Pulmonary artery endothelial cell (primary cell): Measurements from ENCODE around the gene PDE7B. TPM values are rescaled to one million over a fixed set of nuclear protein-coding genes. Genes with fewer than 3 reads are reported as not detected.
"Not testable (repeated sequence)": the region's sequence is repeated elsewhere in the genome, so short reads cannot be mapped to it uniquely, and the experiment has no call there.

Experiments used
- DNase-seq: peaks from one replicate; pipeline ENCODE4 v3.0.0-alpha.2; 2011; ENCODE audit warnings: low read depth, low spot score
- total RNA-seq: library from RNA; depleted of rRNA; stranded (reverse); fragments of >200 nt; gene quantifications from 2 replicates; pipeline ENCODE4 v1.2.3, GENCODE V29; 2014

Gene PDE7B
- total RNA-seq, 1 donor from 2014 or later: 42.5 TPM

DNA sequence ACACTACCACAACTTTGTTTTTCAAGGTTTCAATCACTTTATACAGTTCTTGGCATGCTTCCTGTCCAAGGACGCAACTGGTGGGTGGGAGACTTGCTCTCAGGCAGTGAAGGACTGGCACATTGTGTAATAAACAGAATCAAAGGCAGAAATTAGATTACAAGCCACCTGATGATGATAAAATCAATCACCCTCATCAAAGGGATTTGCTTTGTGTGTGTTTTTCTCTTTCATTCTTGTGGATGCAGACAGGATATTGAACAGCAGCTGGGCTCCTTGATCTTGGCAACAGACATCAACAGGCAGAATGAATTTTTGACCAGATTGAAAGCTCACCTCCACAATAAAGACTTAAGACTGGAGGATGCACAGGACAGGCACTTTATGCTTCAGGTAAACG is 327.2 kb downstream of the PDE7B start:
- DNase-seq: no peak

DNA sequence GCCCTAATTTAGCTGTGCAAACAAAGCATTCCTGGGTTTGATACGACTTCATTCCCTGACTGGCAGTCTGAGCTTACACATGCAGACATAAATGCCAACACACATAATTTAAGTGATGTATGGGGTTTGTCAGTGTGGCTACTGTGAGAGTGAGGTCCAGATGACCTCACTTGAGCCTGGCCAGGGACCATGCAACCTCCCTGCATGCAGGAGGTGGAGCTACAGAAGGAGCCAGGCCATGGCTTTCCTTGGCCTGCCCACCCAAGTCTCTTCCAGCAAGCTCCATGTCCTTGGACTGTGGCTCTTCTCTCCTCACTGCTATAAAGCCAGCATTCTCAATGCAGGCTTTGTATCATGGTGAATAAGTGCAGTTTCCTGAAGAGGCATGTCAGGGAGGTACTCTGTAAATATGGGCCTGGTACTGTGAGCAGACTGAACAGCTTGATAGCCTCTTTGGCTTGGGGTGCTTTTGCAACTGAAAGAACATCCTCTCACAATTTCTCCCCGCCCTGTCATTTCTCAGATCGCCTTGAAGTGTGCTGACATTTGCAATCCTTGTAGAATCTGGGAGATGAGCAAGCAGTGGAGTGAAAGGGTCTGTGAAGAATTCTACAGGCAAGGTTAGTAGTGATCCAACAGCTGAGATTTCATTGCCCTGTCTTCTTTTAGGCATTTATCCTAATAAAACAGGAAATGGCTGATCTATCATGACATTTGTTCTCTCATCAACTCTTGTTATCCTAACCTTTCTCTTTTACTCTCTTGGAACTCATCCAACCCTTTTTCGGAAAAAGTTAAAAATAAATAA is 329.4 kb downstream of the PDE7B start:
- no peak for DNase-seq

DNA sequence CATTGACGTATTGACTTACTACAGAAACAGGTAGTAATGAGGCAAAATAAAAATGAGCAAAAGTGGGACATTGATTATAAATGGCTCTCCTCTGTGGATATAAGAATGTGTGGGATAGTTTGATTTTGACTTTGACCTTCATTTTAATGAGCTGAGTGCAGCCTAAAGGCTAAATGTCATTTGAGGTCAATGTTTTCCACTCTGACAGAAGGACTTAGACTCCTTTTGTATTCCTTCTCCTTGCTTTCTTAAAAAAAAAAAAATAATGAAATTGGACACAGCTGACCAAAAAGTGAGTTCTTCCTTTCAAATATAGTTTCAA is 330.0 kb downstream of the PDE7B start:
- no peak for DNase-seq

DNA sequence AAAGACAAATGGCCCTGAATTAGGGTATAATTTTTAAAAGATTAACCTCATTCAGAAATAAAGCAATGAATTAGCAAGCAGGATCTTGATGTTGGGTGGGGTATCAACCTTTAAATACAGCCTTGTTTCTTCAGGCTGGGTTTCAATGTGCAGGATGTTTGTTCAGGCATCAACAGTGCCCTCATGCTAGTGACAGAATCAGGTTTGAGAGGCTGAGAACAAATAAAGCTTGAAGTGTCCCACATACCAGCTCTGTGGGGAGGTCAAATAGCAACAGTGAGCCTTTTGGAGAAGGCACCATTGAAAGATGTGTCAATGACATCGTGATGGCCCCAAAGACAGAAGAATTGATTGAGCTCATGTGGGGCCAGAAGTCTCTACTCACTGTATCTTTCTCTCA is 330.4 kb downstream of the PDE7B start:
- DNase-seq: no peak

DNA sequence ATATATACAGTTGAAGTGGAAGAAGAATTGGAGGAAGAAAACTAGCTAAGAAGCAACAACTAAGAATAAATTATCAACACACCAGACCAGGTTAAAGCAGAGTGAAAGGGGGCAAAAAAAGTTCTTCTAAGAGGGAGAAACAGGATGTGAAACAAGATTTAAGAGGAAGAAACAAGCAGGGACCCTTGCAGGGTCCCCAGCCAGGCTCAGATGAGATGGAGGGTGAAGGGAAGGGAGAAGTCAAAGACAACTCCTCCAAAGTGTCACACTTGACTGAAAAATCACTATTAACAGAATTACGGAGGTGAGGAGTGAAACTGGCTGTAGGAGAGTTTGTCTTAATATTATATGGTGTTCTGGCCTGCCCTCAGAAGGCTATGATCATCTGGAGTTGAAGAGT is 333.2 kb downstream of the PDE7B start:
- DNase-seq: no peak

DNA sequence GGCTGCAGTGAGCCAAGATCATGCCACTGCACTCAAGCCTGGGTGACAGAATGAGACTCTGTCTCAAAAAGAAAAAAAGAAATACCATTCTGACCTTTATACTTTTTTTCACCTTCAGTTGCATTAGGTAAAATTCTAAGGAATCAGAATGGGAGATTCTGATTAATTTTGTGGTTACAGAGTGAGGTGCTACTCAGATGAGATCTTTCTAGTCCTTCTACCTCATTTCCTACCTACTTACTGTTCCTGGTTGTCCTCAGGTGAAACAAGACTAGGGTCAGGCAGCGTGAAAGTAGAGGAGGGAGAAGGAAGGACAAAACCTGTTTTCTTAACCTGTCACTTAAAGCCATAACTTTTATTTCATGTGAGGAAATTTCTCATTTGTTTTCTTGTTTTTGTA is 334.9 kb downstream of the PDE7B start:
- DNase-seq: no peak

DNA sequence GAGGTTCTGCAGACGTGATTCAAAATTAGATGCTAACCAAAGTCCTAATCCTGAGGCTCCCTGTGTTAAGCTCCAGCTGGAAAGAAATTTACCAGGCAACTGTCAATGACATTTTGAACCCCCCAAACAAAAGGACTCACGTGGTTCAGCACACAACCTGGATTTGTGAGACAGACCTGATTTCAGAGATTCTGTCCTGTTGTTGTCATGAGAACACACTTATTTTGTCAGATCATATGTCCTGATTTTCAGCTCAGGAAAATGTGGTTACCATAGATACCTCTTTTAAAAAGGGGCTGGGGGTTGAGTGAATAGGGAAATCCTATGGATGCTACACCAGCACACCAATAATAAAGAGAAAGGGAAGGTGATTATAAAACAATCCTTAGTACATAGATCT is 337.0 kb downstream of the PDE7B start:
- DNase-seq: no peak

DNA sequence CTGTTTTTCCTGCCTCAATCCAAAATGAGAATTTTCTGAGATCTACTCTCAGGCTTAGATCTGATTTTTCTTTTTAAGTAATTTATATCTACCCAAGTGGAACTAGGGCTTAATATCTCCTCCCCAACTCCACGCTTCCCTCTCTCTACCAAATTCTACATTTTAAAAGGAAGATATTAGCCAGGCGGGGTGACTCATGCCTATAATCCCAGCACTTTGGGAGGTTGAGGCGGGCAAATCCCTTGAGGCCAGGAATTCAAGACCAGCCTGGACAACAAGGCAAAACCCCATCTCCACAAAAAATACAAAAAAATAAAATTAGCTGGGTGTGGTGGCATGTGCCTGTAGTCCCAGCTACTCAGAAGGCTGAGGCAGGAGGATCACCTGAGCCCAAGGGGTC is 337.6 kb downstream of the PDE7B start:
- DNase-seq: no peak

DNA sequence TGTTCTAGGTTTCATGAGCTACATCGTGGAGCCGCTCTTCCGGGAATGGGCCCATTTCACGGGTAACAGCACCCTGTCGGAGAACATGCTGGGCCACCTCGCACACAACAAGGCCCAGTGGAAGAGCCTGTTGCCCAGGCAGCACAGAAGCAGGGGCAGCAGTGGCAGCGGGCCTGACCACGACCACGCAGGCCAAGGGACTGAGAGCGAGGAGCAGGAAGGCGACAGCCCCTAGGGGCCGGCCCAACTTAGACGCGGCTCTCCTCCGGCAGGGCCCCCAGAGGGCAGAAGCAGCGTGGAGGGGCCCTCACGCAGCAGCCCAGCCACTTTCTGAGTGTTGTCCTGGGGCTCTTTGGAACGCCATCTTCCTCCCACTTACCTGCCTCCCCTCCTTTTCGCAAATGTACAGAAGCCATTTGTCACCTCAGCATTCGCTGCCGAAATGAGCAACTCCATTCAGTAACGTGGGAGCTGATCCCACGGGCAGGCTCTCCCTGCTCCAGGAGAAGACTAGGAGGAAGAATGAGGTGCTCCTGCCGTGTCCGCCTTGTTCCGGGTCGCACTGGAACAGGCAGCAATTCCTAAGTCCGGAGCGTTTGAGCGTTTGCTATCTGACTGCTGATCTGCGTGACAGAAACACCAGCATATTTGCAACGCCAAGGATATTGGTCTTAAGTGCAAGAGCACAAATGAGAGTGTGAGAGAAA is 340.3 kb downstream of the PDE7B start:
- no peak for DNase-seq

DNA sequence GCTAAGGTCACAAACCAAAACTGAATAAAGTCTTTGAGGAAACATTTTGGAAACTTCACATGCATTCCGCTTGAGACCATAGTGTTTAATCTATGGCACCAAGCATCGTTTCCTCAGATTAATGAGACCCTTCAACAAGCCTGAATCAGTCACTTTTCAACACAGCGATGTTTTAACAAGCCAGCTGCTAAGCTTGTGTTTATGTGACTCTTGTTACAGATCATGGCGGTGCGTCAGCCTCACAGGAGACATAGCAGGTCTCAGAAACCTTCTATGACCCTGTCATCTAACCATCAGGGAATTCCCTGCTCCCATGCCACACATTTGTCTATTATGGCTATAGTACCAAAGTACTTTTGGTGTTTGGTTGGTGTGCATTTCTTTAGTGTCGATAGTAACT is 341.4 kb downstream of the PDE7B start:
- DNase-seq: no peak

DNA sequence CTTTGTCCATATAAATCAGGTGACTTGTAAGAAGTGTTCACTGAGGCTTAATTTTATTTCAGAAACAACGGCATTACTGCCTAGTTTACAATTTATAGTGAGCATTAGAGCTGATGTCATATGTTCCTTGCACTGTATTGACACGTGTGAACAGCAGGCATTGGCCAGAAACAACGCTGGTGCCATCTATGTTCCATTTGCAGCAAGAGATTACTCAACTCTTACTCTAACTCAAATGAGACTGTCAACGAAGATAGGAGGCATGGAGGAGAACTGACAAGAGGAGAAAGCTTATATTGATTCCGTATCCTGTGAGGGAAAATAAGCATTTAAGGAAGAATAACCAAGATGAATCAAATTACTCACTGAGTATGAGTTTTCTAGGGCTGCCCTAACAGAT is 350.2 kb downstream of the PDE7B start:
- DNase-seq: no peak

DNA sequence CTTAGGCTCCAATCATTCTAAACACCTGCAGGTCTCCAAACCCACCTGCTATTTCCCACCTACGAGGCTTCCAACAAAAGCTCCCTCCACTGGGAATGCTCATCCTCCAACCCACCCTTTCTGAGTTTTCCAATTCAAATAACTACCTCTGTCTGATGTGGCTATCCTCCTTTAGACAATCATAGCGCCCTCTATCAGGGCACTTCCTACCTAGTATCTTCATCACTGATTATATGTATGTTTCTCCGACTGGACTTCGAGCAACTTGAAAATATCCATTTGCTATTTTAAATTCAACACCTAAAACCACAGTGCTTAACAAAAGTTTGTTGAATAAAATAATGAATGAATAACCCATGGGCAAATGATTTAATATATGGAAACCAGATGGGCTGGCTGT is 357.3 kb downstream of the PDE7B start:
- DNase-seq: no peak

DNA sequence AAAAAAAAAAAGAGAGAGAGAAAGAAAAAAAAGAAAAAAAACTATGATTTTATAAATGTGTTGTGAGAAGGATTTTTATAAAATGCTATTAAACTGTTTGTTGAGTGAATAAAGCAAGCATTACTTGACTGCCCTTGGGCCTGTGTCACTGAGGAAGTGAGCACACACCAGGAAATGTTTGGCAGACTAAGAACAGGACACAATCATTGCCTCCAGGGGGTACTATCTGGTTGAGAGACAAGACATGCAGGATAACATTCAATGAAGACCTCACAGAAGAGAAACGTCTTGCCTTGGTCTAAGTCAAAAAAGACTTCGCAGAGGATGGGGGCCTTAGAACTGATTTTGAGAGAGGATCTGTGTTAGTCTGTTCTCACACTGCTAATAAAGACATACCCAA is 358.0 kb downstream of the PDE7B start:
- DNase-seq: no peak

DNA sequence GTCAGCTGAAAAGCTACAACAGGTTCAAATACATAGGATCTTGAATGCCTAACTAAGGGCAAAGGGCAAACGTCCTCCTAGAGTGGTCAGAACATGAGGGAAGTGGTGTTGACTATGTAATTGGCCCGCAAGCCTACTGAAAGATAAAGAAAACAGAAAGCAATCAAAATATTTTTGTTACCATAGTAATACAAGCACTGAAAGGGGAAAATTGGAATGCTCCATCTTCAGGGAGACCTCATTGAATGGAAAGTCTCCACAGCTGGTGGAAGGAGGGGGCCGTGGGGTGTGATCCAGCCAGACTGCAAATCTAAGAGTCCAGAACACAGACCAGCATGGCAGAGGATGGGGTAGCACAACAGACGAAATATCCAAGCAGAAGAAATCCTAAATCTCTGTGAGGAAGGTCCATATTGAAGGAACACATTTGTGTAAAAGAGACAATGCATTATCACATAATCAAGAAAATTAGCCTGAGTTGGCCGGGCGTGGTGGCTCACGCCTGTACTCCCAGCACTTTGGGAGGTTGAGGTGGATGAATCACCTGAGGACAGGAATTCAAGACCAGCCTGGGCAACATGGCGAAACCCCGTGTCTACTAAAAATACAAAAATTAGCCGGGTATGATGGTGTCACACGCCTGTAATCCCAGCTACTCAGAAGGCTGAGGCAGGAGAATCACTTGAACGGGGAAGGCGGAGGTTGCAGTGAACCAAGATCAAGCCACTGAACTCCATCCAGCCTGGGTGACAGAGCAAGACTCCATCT is 359.1 kb downstream of the PDE7B start:
- no peak for DNase-seq

DNA sequence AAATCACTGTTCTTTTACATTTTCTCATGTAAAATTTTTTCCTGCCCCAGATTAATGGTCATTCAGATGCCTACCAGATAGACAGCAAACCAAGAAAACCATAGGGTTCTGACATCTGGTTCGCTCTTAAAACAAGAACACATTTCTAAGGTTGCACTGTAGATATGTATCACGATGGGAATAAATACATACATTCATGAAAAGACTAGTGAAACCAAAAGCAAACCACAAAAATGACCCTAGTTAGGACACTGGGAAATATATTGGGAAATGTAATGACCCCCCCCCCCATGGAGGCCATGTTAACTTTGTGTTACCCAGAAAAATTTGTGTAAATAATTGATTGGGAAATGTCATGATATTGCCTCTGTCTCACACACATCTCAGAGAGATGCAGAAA is 361.1 kb downstream of the PDE7B start:
- no peak for DNase-seq

DNA sequence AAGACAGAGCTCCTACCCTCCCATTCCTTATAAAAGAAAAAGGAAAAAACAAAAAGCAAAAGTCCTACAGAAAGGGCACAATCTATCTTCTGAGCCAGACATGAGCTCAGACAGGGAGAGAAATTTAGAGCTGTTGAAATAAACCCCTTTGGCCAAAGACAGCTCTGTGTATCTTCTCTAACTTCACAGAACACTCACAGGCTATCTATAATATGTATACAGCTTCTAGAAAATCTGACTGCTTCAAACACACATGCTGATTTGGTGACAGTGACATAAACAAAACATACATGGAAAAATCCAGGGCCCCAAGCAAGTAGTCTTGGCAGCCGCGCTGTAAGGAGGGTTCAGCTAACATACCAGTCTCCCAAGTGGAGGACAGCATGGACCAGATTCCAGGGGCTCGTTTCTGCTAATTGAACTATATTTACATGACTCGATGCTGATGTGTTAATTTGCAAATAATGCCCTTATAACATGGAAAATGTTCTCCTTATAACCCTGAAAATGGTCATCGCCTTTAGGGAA is 361.6 kb downstream of the PDE7B start:
- no peak for DNase-seq

DNA sequence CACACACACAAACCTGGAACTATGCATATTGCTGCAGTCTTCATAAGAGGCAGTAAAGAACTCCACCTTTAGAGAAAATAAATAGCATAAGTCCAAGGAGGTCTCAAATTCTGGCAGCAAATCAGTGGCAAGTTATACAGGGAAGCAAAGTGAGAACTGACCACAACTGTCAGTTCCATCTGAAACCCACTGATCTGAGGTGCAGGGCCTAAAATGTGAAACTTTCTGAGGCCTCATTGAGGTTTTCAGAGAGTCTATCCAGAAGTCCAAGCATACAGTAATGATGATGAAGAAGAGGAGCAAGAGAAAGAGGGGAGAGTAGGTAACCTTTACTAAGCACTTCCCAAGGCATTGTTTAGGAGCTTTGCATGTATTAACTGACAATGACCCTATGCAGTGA is 362.4 kb downstream of the PDE7B start:
- DNase-seq: no peak

DNA sequence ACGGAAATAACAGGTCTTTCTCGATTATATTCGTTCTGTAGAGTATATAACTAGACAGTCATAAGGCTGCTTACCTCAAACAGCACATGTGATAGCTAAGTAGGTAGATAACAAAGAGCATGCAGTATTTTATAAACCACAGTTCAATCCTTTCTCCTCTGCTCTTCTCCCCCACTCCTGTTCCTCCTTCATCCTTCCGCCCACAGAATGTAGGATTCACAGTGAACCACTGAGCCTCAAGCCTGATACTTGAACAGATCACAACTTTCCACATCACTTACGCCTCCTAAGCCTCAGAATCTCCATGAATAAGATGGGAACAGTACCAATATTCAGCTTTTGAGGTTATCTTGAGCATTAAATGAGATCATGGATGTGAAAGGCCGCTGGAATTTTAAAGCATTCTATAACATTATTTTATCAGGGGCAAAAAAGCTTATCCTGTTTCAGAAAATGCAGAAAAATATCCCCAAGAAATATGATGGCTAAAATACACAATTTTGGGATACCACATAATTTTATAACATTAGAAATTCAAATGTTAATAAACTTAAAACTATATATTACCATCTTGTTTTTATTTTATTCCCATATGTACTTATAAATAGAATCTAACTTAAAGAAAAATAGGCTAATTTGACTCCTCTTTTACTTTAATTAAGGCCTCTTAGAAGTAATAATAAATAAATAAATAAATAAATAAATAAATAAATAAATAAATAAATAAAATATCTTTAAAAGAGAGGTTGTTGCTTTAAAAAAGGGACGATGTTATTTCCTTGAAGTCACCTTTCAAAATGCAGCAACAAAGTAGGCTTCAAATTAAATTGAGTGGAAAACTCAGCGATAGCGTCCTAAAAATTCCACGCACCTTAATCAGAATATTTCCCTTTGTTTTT is 365.3 kb downstream of the PDE7B start:
- DNase-seq: no peak

DNA sequence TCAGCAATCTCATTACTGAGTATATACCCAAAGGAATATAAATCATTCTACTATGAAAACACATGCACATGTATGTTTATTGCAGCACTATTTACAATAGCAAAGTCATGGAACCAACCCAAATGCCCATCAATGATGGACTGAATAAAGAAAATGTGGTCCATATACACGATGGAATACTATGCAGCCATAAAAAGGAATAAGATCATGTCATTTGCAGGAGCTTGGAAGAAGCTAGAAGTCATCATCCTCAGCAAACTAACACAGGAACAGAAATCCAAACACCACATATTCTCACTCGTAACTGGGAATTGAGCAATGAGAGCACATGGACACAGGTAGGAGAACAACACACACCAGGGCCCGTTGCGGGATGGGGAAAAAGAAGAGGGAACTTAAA is 373.5 kb downstream of the PDE7B start:
- not testable (repeated sequence) for DNase-seq

DNA sequence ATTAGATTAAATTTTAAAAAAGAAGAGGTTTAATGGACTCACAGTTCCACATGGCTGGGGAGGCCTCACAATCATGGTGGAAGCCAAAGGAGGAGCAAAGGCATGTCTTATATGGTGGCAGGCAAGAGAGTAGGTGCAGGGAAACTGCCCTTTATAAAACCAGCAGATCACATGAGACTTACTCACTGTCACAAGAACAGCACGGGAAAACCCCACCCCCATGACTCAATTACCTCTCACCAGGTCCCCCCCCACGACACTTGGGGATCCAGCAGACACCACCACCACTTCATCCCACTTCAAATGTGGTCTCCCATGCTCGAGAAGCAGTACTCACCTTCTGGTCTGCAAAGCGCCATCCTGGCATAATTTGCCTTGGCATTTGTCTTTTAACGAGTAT is 374.0 kb downstream of the PDE7B start:
- no peak for DNase-seq

DNA sequence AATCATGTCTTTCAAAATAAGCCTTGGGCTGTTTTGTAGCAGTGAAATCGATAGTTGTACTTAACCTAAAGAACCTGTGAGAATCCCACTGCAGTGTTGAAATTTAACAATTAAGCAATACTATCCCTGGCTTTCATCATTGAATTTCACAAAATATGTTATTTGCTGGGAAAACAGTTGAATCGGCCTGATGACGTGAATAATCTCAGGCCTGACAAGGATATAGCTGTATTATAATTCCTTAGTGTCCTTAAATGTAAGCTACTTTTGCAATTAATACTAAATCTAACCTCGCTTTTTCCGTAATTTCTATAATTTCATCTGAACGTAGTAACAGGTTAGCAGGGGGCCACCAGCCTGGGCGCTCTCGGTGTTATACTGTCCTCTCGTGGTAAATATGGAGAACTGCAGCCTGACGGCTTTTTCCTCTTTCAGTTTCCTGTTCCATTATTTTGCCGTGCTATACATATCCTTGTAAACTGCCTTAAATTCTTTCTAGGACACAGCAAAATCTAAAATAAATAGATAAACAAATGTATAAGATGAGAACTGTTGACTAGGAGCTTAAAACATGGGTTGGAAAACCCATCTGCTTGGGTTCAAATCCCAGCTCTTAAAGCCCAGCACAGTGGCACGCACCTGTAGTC is 374.6 kb downstream of the PDE7B start:
- peak; percentile 13 for DNase-seq
